K562 (cell line): ENCODE measurements around the gene TMIGD2. TPM values are rescaled to one million over a fixed set of nuclear protein-coding genes. Genes with fewer than 3 reads are reported as not detected.

Experiments
- ATAC-seq: fragments of 200-7000 bp; cut with Tn5 transposase; 3 replicates; pipeline ENCODE4 v1.9.1; 2020; ENCODE audit warnings: moderate library complexity
- BruUV-seq: library from RNA; stranded (reverse); fragments of 400-500 nt; replicated peaks from 2 replicates; lab custom pipeline; 2021; lab: Mats Ljungman, UMichigan
- CTCF ChIA-PET: fragments of 300-600 bp; formaldehyde crosslinking; extraction: SDS; loops from one replicate; lab custom pipeline; 2021; ENCODE audit warnings: low intra/inter-chr PET ratio; lab: Yijun Ruan, JAX
- POLR2A ChIA-PET: fragments of 300-600, 350-650 bp; sonication (Branson Sonifier 250); formaldehyde crosslinking; extraction: SDS; loops from one replicate; lab custom pipeline; 2021; ENCODE audit warnings: antibody characterized with exemption, inconsistent platforms; lab: Yijun Ruan, JAX
- DNase-seq, 4 experiments: peaks; one replicate each; pipeline versions ENCODE4 v3.0.0 to v3.0.0-alpha.2; 2011 to 2018; ENCODE audit warnings: low spot score in 3 of 4, mixed read lengths in 3 of 4; ENCODE audit errors: extremely low read depth in 1 of 4
- FAIRE-seq: peaks from 2 replicates; lab custom pipeline; 2011; peaks lifted over from hg19 to GRCh38; lab: Jason Lieb, UNC
- H2AFZ ChIP-seq: 2 replicates; pipeline ENCODE4 v1.6.0; 2011; ENCODE audit warnings: low read depth, low read length, control low read depth, inconsistent platforms
- H3K27ac ChIP-seq: fragments of 200-600 bp; 3 replicates; pipeline ENCODE4 v1.8.0; 2011; ENCODE audit warnings: low read depth, mild to moderate bottlenecking, control low read depth, inconsistent platforms, low read length, moderate library complexity, mixed read lengths; ENCODE audit errors: extremely low read depth
- H3K27me3 ChIP-seq, 2 experiments: fragments of 300-600 bp in 1 of 2; 2 replicates in 1 of 2; 3 replicates in 1 of 2; pipeline versions ENCODE4 v1.6.0 to v1.8.0; 2011; ENCODE audit warnings: inconsistent platforms in 2 of 2, low read length in 2 of 2, mild to moderate bottlenecking in 1 of 2, mixed read lengths in 1 of 2, moderate library complexity in 1 of 2; ENCODE audit not compliant: control insufficient read depth in 2 of 2, insufficient read depth in 2 of 2
- H3K36me3 ChIP-seq: fragments of 300-600 bp; 3 replicates; pipeline ENCODE4 v1.8.0; 2011; ENCODE audit warnings: mild to moderate bottlenecking, low read length, inconsistent platforms; ENCODE audit not compliant: control insufficient read depth, insufficient read depth
- H3K4me1 ChIP-seq, 2 experiments: fragments of 200-600 bp in 1 of 2; replicated peaks in 1 of 2; 2 replicates in 1 of 2; 3 replicates in 1 of 2; pipeline versions ENCODE4 v1.5.1 to v1.8.0; 2011; ENCODE audit warnings: inconsistent platforms in 2 of 2, low read length in 2 of 2, mild to moderate bottlenecking in 1 of 2, mixed read lengths in 1 of 2, moderate library complexity in 1 of 2; ENCODE audit not compliant: control insufficient read depth in 2 of 2, insufficient read depth in 2 of 2
- H3K4me2 ChIP-seq: 2 replicates; pipeline ENCODE4 v1.6.1; 2011; ENCODE audit warnings: low read length, control low read depth, inconsistent platforms, mixed read lengths; ENCODE audit not compliant: insufficient read depth
- H3K4me3 ChIP-seq: fragments of 200-600 bp; sonication (generic), shearing (Covaris generic); 2 replicates; pipeline ENCODE4 v1.5.1; 2016; ENCODE audit warnings: control low read depth, inconsistent platforms
- H3K79me2 ChIP-seq: fragments of 200-600 bp; 3 replicates; pipeline ENCODE4 v1.8.0; 2011; ENCODE audit warnings: low read length, inconsistent platforms; ENCODE audit not compliant: control insufficient read depth, insufficient read depth
- H3K9ac ChIP-seq, 2 experiments: 2 replicates each; pipeline versions ENCODE4 v1.6.0 to v1.6.1; 2011; ENCODE audit warnings: low read depth in 2 of 2, low read length in 2 of 2, control low read depth in 1 of 2, inconsistent platforms in 1 of 2, mild to moderate bottlenecking in 1 of 2, mixed read lengths in 1 of 2; ENCODE audit not compliant: insufficient read depth in 1 of 2
- H3K9me1 ChIP-seq: one replicate; pipeline ENCODE4 v1.6.0; 2011; ENCODE audit warnings: inconsistent platforms, mild to moderate bottlenecking, low read length, moderate library complexity; ENCODE audit not compliant: control insufficient read depth, insufficient read depth
- H3K9me3 ChIP-seq: replicated peaks from 2 replicates; pipeline ENCODE4 v1.5.1; 2011; ENCODE audit warnings: low read depth, low read length, inconsistent platforms; ENCODE audit not compliant: control insufficient read depth, insufficient read depth
- H4K20me1 ChIP-seq: replicated peaks from 2 replicates; pipeline ENCODE4 v1.6.1; 2011; ENCODE audit warnings: low read length, inconsistent platforms, mixed read lengths; ENCODE audit not compliant: control insufficient read depth, insufficient read depth
- HSF4 ChIP-seq: fragments of 250-450 bp; sonication (Bioruptor Pico); IDR thresholded peaks from 2 replicates; pipeline ENCODE4 v2.1.2; 2022; ENCODE audit warnings: mild to moderate bottlenecking, moderate library complexity, borderline replicate concordance
- KDM2B ChIP-seq: fragments of 250-450 bp; sonication (Bioruptor Pico); IDR thresholded peaks from 2 replicates; pipeline ENCODE4 v1.8.0; 2021; ENCODE audit warnings: mild to moderate bottlenecking, moderate library complexity
- KDM5B ChIP-seq: fragments of 200-600 bp; sonication (generic); IDR thresholded peaks from 2 replicates; pipeline ENCODE4 v1.6.1; 2012; ENCODE audit warnings: low read depth, mild to moderate bottlenecking, moderate library complexity, low read length, control low read depth, inconsistent platforms; ENCODE audit not compliant: insufficient replicate concordance
- NBN ChIP-seq: fragments of 450-650 bp; IDR thresholded peaks from 2 replicates; pipeline ENCODE4 v1.6.1; 2016; ENCODE audit warnings: low read depth, mild to moderate bottlenecking
- PCBP2 ChIP-seq: fragments of 200-400 bp; formaldehyde crosslinking; IDR thresholded peaks from 2 replicates; pipeline ENCODE4 v1.6.1; 2018; ENCODE audit warnings: low read length, low read depth, mild to moderate bottlenecking, moderate library complexity; ENCODE audit not compliant: poor library complexity, severe bottlenecking
- PHB2 ChIP-seq: fragments of 450-650 bp; IDR thresholded peaks from 2 replicates; pipeline ENCODE4 v1.6.1; 2017; ENCODE audit warnings: low read depth
- TBL1XR1 ChIP-seq, 2 experiments: IDR thresholded peaks; 2 replicates each; pipeline ENCODE4 v1.6.1; 2012; ENCODE audit warnings: improper control_type of control experiment in 2 of 2, low read length in 2 of 2, mild to moderate bottlenecking in 1 of 2
- U2AF1 ChIP-seq: fragments of 200-400 bp; formaldehyde crosslinking; optimal IDR thresholded peaks from 2 replicates; pipeline ENCODE3; 2017; ENCODE audit warnings: mild to moderate bottlenecking, low read depth, low read length, moderate library complexity
- ZBED1 ChIP-seq: IDR thresholded peaks from 2 replicates; pipeline ENCODE4 v1.6.1; 2014
- ZNF583 ChIP-seq: fragments of 250-450 bp; sonication (Bioruptor Pico); IDR thresholded peaks from 2 replicates; pipeline ENCODE4 v1.4.0; 2020
- WGBS: fragments of 100-300 bp; shearing (Covaris generic); methylation state at CpG from one replicate; pipeline ENCODE4 v1.1.6; 2016; ENCODE audit warnings: low coverage, mixed read lengths; ENCODE audit not compliant: insufficient coverage; ENCODE audit errors: missing lambda C conversion rate; 5-methylcytosine and 5-hydroxymethylcytosine counted together
- in situ Hi-C: fragments of 300-500 bp; cut with MboI; formaldehyde crosslinking; loops from 4 replicates; pipeline ENCODE4 v1.15.0; 2018; ENCODE audit warnings: inconsistent platforms, mixed read lengths
- intact Hi-C: fragments of 100-400 bp; cut with micrococcal nuclease; formaldehyde crosslinking; loops from 2 replicates; pipeline ENCODE4 v1.14.2; 2022
- polyA plus RNA-seq, 8 experiments: library from polyadenylated mRNA; depleted of rRNA in 4 of 8; stranded (reverse) in 5 of 8; unstranded in 3 of 8; fragments of >200 nt; fragmentation: Nextera tagmentation in 2 of 8; fragmentation: Illumina TruSeq in 1 of 8; extraction: Ambion mirVana in 2 of 8; extraction: Trizol in 1 of 8; gene quantifications; 2 replicates each; pipeline versions ENCODE4 v1.2.1 to v1.2.3, GENCODE V29; 2011 to 2014; ENCODE audit warnings: inconsistent platforms in 1 of 8, missing spikeins in 1 of 8
- total RNA-seq, 7 experiments: library from RNA; depleted of rRNA in 6 of 7; stranded (reverse); fragments of >200 nt in 6 of 7; fragmentation: Illumina TruSeq in 2 of 7; extraction: Trizol in 2 of 7; gene quantifications; 2 replicates each; pipeline versions ENCODE4 v1.2.1 to v1.2.3, GENCODE V29; 2011 to 2021; ENCODE audit warnings: low replicate concordance in 1 of 7
- TF ChIP-seq, protein P1 (sequence below): fragments of 200-800 bp; sonication (Bioruptor generic); IDR thresholded peaks from 2 replicates; pipeline ENCODE4 v1.6.1; 2017; ENCODE audit warnings: missing genetic modification characterization, missing compliant biosample characterization
- TF ChIP-seq, protein P2 (sequence below), 2 experiments: IDR thresholded peaks; 2 replicates each; pipeline ENCODE4 v1.6.1; 2012; ENCODE audit warnings: improper control_type of control experiment in 2 of 2, low read depth in 2 of 2, low read length in 2 of 2, borderline replicate concordance in 1 of 2
- TF ChIP-seq, protein P3 (sequence below), 2 experiments: fragments of 450-650 bp in 1 of 2; sonication (generic) in 1 of 2; formaldehyde crosslinking; conservative IDR thresholded peaks; 2 replicates each; pipeline versions ENCODE4 v1.4.0 to v1.8.1; 2020 to 2022; ENCODE audit warnings: mild to moderate bottlenecking in 1 of 2, missing genetic modification reagents in 1 of 2
- TF ChIP-seq, protein P4 (sequence below): fragments of 250-450 bp; sonication (Bioruptor Pico); IDR thresholded peaks from 2 replicates; pipeline ENCODE4 v1.4.0; 2020; ENCODE audit warnings: mild to moderate bottlenecking, moderate library complexity

Gene TMIGD2
- total and polyA plus RNA-seq, 9 of the 15 experiments (the other 6 are each of a cell fraction or from before 2014, with no cell fraction given), result not detected

DNA sequence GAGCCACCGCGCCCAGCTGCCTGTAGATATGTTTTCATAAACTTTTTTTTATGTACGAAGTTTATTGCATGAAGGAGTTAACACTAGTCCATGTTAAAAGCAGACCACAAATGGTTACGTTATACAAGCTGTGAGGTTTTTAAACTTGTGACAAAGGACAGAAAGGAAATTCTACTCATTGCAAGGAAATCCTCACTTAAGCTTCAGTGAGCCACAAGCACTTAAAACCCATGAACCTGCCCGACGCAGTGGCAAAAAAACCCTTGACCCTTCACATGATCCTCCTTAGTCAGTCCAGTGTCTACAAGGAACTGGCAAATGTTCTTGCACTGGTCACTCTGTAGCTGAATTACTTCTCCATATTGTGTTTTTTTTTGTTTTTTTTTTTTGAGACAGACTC, 45.3 kb upstream of the TMIGD2 start:
- intact Hi-C loops, result no loop called here

More for the DNA sequence above, 45.3 kb upstream of the TMIGD2 start:
- in situ Hi-C loops, result loop anchor here (10.0 kb wide), 1 partner anchor 73 kb away; the partner anchor contains the start of gene SHD
- no peak overlapping the region for H3K4me3 ChIP-seq
- CTCF ChIA-PET, result no interaction called here
- peaks cover 4 to 28% of the 10 kb centered on the region in 2 experiments; a peak in 4 of 5 replicates for H3K4me1 ChIP-seq
- H3K27me3 ChIP-seq, result no peaks in the 10 kb centered on the region
- H3K27ac ChIP-seq, result no peak overlapping the region
- no peak overlapping the region for H2AFZ ChIP-seq
- TF ChIP-seq PCBP2, result no peak
- TF ChIP-seq, protein P1, sequence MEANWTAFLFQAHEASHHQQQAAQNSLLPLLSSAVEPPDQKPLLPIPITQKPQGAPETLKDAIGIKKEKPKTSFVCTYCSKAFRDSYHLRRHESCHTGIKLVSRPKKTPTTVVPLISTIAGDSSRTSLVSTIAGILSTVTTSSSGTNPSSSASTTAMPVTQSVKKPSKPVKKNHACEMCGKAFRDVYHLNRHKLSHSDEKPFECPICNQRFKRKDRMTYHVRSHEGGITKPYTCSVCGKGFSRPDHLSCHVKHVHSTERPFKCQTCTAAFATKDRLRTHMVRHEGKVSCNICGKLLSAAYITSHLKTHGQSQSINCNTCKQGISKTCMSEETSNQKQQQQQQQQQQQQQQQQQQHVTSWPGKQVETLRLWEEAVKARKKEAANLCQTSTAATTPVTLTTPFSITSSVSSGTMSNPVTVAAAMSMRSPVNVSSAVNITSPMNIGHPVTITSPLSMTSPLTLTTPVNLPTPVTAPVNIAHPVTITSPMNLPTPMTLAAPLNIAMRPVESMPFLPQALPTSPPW, result no peak
- TF ChIP-seq, protein P2, sequence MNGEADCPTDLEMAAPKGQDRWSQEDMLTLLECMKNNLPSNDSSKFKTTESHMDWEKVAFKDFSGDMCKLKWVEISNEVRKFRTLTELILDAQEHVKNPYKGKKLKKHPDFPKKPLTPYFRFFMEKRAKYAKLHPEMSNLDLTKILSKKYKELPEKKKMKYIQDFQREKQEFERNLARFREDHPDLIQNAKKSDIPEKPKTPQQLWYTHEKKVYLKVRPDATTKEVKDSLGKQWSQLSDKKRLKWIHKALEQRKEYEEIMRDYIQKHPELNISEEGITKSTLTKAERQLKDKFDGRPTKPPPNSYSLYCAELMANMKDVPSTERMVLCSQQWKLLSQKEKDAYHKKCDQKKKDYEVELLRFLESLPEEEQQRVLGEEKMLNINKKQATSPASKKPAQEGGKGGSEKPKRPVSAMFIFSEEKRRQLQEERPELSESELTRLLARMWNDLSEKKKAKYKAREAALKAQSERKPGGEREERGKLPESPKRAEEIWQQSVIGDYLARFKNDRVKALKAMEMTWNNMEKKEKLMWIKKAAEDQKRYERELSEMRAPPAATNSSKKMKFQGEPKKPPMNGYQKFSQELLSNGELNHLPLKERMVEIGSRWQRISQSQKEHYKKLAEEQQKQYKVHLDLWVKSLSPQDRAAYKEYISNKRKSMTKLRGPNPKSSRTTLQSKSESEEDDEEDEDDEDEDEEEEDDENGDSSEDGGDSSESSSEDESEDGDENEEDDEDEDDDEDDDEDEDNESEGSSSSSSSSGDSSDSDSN (IDR thresholded peaks at IDR 0.05; ENCODE audit: borderline replicate concordance in 1 of 2, low read depth in 2 of 2, low read length in 2 of 2), result no peak
- no peak for TF ChIP-seq NBN
- TF ChIP-seq, protein P3, sequence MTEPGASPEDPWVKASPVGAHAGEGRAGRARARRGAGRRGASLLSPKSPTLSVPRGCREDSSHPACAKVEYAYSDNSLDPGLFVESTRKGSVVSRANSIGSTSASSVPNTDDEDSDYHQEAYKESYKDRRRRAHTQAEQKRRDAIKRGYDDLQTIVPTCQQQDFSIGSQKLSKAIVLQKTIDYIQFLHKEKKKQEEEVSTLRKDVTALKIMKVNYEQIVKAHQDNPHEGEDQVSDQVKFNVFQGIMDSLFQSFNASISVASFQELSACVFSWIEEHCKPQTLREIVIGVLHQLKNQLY (CRISPR knock-in tag; conservative IDR thresholded peaks at IDR 0.05), result no peak
- TF ChIP-seq ZNF583, result no peak
- TF ChIP-seq KDM2B (CRISPR knock-in tag), result no peak
- no peak for TF ChIP-seq TBL1XR1 (IDR thresholded peaks at IDR 0.05; ENCODE audit: low read length in 2 of 2)
- TF ChIP-seq ZBED1, result no peak
- TF ChIP-seq KDM5B, result no peak
- no peak for TF ChIP-seq HSF4 (CRISPR knock-in tag)
- TF ChIP-seq, protein P4, sequence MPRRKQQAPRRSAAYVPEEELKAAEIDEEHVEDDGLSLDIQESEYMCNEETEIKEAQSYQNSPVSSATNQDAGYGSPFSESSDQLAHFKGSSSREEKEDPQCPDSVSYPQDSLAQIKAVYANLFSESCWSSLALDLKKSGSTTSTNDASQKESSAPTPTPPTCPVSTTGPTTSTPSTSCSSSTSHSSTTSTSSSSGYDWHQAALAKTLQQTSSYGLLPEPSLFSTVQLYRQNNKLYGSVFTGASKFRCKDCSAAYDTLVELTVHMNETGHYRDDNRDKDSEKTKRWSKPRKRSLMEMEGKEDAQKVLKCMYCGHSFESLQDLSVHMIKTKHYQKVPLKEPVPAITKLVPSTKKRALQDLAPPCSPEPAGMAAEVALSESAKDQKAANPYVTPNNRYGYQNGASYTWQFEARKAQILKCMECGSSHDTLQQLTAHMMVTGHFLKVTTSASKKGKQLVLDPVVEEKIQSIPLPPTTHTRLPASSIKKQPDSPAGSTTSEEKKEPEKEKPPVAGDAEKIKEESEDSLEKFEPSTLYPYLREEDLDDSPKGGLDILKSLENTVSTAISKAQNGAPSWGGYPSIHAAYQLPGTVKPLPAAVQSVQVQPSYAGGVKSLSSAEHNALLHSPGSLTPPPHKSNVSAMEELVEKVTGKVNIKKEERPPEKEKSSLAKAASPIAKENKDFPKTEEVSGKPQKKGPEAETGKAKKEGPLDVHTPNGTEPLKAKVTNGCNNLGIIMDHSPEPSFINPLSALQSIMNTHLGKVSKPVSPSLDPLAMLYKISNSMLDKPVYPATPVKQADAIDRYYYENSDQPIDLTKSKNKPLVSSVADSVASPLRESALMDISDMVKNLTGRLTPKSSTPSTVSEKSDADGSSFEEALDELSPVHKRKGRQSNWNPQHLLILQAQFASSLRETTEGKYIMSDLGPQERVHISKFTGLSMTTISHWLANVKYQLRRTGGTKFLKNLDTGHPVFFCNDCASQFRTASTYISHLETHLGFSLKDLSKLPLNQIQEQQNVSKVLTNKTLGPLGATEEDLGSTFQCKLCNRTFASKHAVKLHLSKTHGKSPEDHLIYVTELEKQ (CRISPR knock-in tag), result no peak
- no peak for TF ChIP-seq PHB2
- no peak for TF ChIP-seq U2AF1
- H3K9me3 ChIP-seq, result no peaks in the 10 kb centered on the region
- H3K4me2 ChIP-seq, result no peak overlapping the region
- POLR2A ChIA-PET, result interaction anchor here (0.7 to 0.9 kb wide), 2 partner anchors 14 to 22 kb away, joined by 3 to 6 read pairs; no protein-coding TSS in a partner anchor
- no peak for DNase-seq
- ATAC-seq, result no peak
- WGBS, result 80% methylated on average over 6 of the region's 6 CpGs
- BruUV-seq, result no TSS peak
- peak; percentile 11 for FAIRE-seq
- H3K9ac ChIP-seq, result no peak overlapping the region
- H3K36me3 ChIP-seq, result peaks cover 15% of the 10 kb centered on the region; the same call in 2 of the 3 replicates
- H3K9me1 ChIP-seq, result no peaks in the 10 kb centered on the region
- H4K20me1 ChIP-seq, result no peaks in the 10 kb centered on the region
- peaks cover 7% of the 10 kb centered on the region for H3K79me2 ChIP-seq
